K562 (cell line): ENCODE results near the gene ADD2. TPM values are rescaled to one million over a fixed set of nuclear protein-coding genes. Genes with fewer than 3 reads are reported as not detected.

Experiments used
- ADNP ChIP-seq: fragments of 200-800 bp; sonication (Bioruptor generic); IDR thresholded peaks from 2 replicates; pipeline ENCODE4 v1.6.1; 2016; ENCODE audit warnings: missing genetic modification characterization, missing compliant biosample characterization
- ARNT ChIP-seq, 2 experiments: fragments of 450-650 bp; IDR thresholded peaks; 2 replicates each; pipeline ENCODE4 v1.6.1; 2016; ENCODE audit warnings: mild to moderate bottlenecking in 1 of 2
- FIP1L1 ChIP-seq: fragments of 200-400 bp; formaldehyde crosslinking; IDR thresholded peaks from 2 replicates; pipeline ENCODE4 v1.6.1; 2018; ENCODE audit warnings: mild to moderate bottlenecking, low read depth, low read length; ENCODE audit not compliant: poor library complexity, severe bottlenecking
- JUND ChIP-seq, 2 experiments: IDR thresholded peaks; 2 replicates in 1 of 2; 3 replicates in 1 of 2; pipeline ENCODE4 v1.6.1; 2011; ENCODE audit warnings: borderline replicate concordance in 2 of 2, low read depth in 2 of 2, low read length in 2 of 2, improper control_type of control experiment in 1 of 2, missing biosample characterization in 1 of 2, missing genetic modification characterization in 1 of 2, missing genetic modification reagents in 1 of 2
- KDM4B ChIP-seq, 2 experiments: fragments of 450-650 bp in 1 of 2; sonication (generic) in 1 of 2; IDR thresholded peaks; 2 replicates each; pipeline ENCODE4 v1.6.1; 2016 to 2017; ENCODE audit warnings: borderline replicate concordance in 2 of 2, antibody characterized with exemption in 1 of 2, low read depth in 1 of 2, mild to moderate bottlenecking in 1 of 2
- MAX ChIP-seq: sonication (generic); formaldehyde crosslinking; IDR thresholded peaks from 2 replicates; pipeline ENCODE4 v1.9.0; 2022; ENCODE audit warnings: mild to moderate bottlenecking, missing genetic modification reagents
- MNT ChIP-seq, 2 experiments: fragments of 450-650 bp; conservative IDR thresholded peaks; 2 replicates each; pipeline ENCODE4 v1.6.1; 2017; ENCODE audit warnings: mild to moderate bottlenecking in 2 of 2, moderate library complexity in 2 of 2
- PYGO2 ChIP-seq: fragments of 450-650 bp; IDR thresholded peaks from 2 replicates; pipeline ENCODE4 v1.6.1; 2016; ENCODE audit warnings: mild to moderate bottlenecking, missing genetic modification characterization, moderate library complexity, missing compliant biosample characterization
- SMARCA5 ChIP-seq: fragments of 450-650 bp; IDR thresholded peaks from 2 replicates; pipeline ENCODE4 v1.6.1; 2016
- SNRNP70 ChIP-seq: fragments of 200-400 bp; formaldehyde crosslinking; optimal IDR thresholded peaks from 2 replicates; pipeline ENCODE3; 2017; ENCODE audit warnings: low read depth, low read length
- USF1 ChIP-seq: sonication (generic); formaldehyde crosslinking; IDR thresholded peaks from 2 replicates; pipeline ENCODE4 v1.9.0; 2022; ENCODE audit warnings: mild to moderate bottlenecking, missing genetic modification reagents
- ZBTB26 ChIP-seq: fragments of 450-650 bp; formaldehyde crosslinking; IDR thresholded peaks from 2 replicates; pipeline ENCODE4 v1.4.0; 2022; ENCODE audit warnings: missing genetic modification characterization
- ZNF280B ChIP-seq: fragments of 250-450 bp; sonication (Bioruptor Pico); IDR thresholded peaks from 2 replicates; pipeline ENCODE4 v1.5.1; 2021; ENCODE audit warnings: mild to moderate bottlenecking
- ZNF592 ChIP-seq: fragments of 450-650 bp; IDR thresholded peaks from 2 replicates; pipeline ENCODE4 v1.6.1; 2017; ENCODE audit warnings: antibody characterized with exemption, mild to moderate bottlenecking
- ZNF707 ChIP-seq: fragments of 250-450 bp; sonication (Bioruptor Pico); conservative IDR thresholded peaks from 2 replicates; pipeline ENCODE4 v1.8.0; 2022; ENCODE audit warnings: inconsistent platforms, mild to moderate bottlenecking, moderate library complexity
- polyA plus RNA-seq, 8 experiments: library from polyadenylated mRNA; depleted of rRNA in 4 of 8; stranded (reverse) in 5 of 8; unstranded in 3 of 8; fragments of >200 nt; fragmentation: Nextera tagmentation in 2 of 8; fragmentation: Illumina TruSeq in 1 of 8; extraction: Ambion mirVana in 2 of 8; extraction: Trizol in 1 of 8; gene quantifications; 2 replicates each; pipeline versions ENCODE4 v1.2.1 to v1.2.3, GENCODE V29; 2011 to 2014; ENCODE audit warnings: inconsistent platforms in 1 of 8, missing spikeins in 1 of 8
- total RNA-seq, 7 experiments: library from RNA; depleted of rRNA in 6 of 7; stranded (reverse); fragments of >200 nt in 6 of 7; fragmentation: Illumina TruSeq in 2 of 7; extraction: Trizol in 2 of 7; gene quantifications; 2 replicates each; pipeline versions ENCODE4 v1.2.1 to v1.2.3, GENCODE V29; 2011 to 2021; ENCODE audit warnings: low replicate concordance in 1 of 7

Gene ADD2
- total and polyA plus RNA-seq, 9 of the 15 experiments (the other 6 are each of a cell fraction or from before 2014, with no cell fraction given) = 3.5 to 63.0 (median 36.2) TPM

- peak; percentile 28; the same call in 1 of the 2 replicates for TF ChIP-seq JUND (IDR thresholded peaks at IDR 0.05; ENCODE audit: borderline replicate concordance, low read depth, low read length)
- TF ChIP-seq JUND (tag; IDR thresholded peaks at IDR 0.05; ENCODE audit: borderline replicate concordance, low read depth, low read length) = 0 out of 3 replicates have a peak, but pooled peaks have one; percentile 16
- 0 out of 4 replicates have a peak, but pooled peaks have one; percentile 31 to 38 for TF ChIP-seq MNT (conservative IDR thresholded peaks at IDR 0.05)
- TF ChIP-seq ZNF280B (CRISPR knock-in tag) = no peak
- no peak for TF ChIP-seq PYGO2 (tag)
- TF ChIP-seq ARNT (IDR thresholded peaks at IDR 0.05) = 0 out of 4 replicates have a peak, but pooled peaks of 1 of the 2 experiments have one; percentile 53
- TF ChIP-seq KDM4B (IDR thresholded peaks at IDR 0.05; ENCODE audit: borderline replicate concordance in 2 of 2, low read depth in 1 of 2) = no peak
- no peak for TF ChIP-seq FIP1L1
- TF ChIP-seq MAX = peak; percentile 76
- TF ChIP-seq ZNF592 = 0 out of 2 replicates have a peak, but pooled peaks have one; percentile 40
- no peak for TF ChIP-seq SMARCA5
- no peak for TF ChIP-seq USF1
- TF ChIP-seq ZBTB26 (CRISPR knock-in tag) = no peak
- TF ChIP-seq ZNF707 (CRISPR knock-in tag) = no peak
- no peak for TF ChIP-seq SNRNP70
- TF ChIP-seq ADNP = no peak
Measured at GRCh38 chr2:70747284-70747683, 20.7 kb downstream of the ADD2 start (continued).
